LNCaP clone FGC (cell line): Measurements from ENCODE around the gene HMCN2.

ENCODE experiments used
- DNase-seq: peaks from one replicate; pipeline ENCODE4 v3.0.0-alpha.2; 2011; ENCODE audit warnings: low read depth
- H3K4me3 ChIP-seq: 2 replicates; pipeline ENCODE4 v1.5.1; 2011; ENCODE audit warnings: mild to moderate bottlenecking, low read depth, low read length, control low read depth
- CTCF ChIP-seq: IDR thresholded peaks from 2 replicates; pipeline ENCODE4 v1.5.1; 2012; ENCODE audit warnings: mild to moderate bottlenecking; ENCODE audit not compliant: control insufficient read depth, insufficient read depth; ENCODE audit errors: extremely low read depth

HMCN2 gene

DNA sequence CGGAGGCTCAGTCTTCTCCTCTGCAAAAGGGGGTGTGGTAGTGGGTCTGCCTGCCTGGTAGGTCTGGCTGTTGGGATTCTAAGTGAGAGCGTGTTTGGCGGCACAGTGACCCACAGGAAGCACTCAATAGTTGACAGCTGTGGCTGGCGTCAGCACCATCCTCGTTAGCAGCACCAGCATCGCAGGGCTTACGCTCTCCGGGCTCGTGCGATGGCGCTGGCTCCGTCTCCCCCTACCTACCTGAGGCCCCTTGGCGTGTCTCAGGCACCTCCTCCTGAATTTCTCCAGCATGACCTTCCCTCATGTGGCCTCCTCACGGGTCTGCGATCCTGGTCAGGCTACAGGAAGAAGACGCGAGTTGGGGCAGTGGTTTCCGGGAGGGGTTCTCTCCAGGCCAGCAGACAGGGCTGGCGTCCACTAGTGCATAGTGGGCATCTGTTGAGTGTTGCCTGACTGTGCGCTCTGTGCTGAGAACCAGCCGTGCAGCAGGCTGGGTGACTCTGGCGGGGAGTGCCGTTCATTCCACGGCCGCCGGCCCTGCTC is 66.9 kb downstream of the HMCN2 start:
- no peak for TF ChIP-seq CTCF
- no peak for DNase-seq

GRCh38 chr9:130333041-130333711 is 67.6 kb downstream of the HMCN2 start:
- no peak for TF ChIP-seq CTCF
- no peak for DNase-seq
- no peak overlapping the region for H3K4me3 ChIP-seq

More for the DNA sequence above, 66.9 kb downstream of the HMCN2 start:
- H3K4me3 ChIP-seq = no peak overlapping the region

DNA sequence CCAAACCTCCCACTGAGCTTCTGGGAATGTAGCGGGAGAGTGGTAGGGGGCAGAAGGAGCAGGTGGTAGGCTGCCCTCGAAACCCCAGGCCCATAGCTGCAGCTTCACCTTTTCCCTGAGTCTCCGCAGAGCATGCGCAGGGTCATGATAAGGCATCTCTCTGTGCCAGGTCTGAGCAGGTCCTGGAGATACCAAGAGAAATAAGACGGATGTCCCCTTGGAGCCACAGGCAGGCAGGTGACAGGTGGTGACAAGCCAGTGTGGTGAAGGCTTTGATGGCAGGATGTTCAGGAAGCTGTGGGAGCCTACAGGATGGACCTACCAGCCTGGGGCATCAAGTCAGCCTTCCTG is 68.1 kb downstream of the HMCN2 start:
- H3K4me3 ChIP-seq = no peak overlapping the region
- TF ChIP-seq CTCF = no peak
- DNase-seq = no peak

GRCh38 chr9:130334915-130335314 is 69.4 kb downstream of the HMCN2 start:
- no peak for TF ChIP-seq CTCF
- no peak overlapping the region for H3K4me3 ChIP-seq
- DNase-seq = no peak

DNA sequence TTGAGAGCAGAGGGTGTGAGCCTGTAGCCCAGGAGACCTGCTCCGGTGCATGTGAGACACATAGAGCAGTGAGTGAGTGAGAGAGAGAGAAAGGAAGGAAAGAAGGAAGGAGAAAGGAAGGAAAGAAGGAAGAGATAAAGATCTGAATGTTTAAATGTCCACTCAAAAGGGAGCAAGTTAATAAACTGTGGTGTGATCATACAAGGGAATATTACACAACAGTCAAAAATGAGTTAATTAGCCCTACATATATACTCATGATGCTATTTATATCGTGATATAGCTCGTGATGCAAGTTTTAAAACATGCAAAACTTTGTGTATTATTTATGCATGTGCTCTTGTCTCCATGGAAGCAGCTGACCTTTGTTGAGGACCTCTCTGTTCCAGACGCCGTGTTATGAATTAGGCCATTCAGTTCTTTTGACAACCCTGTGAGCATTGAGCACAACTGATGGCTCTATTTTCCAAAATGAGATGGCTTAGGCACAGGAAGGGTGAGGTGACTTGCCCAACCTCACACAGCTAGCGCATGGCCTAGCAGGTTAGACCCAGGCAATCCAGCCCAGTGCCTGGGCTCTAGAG is 70.6 kb downstream of the HMCN2 start:
- DNase-seq = no peak
- no peak for TF ChIP-seq CTCF

GRCh38 chr9:130336885-130337284 is 71.3 kb downstream of the HMCN2 start:
- no peak overlapping the region for H3K4me3 ChIP-seq
- DNase-seq = no peak
- TF ChIP-seq CTCF = no peak

More for the DNA sequence above, 70.6 kb downstream of the HMCN2 start:
- no peak overlapping the region for H3K4me3 ChIP-seq
